B cell (primary cell): Measurements from ENCODE around the gene NOC4L. TPM values are rescaled to one million over a fixed set of nuclear protein-coding genes. Genes with fewer than 3 reads are reported as not detected.

Source experiments
- ATAC-seq: fragments of 200-7000 bp; cut with Tn5 transposase; one replicate; pipeline ENCODE4 v1.10.0; 2021; ENCODE audit warnings: low read depth, mild to moderate bottlenecking, moderate number of reproducible peaks, moderate library complexity
- CTCF ChIA-PET: fragments of 350-600 bp; sonication (Branson Sonifier 250); formaldehyde crosslinking; loops from one replicate; lab custom pipeline; 2021; ENCODE audit warnings: antibody characterized with exemption, inconsistent platforms; lab: Charles Lee
- POLR2A ChIA-PET: fragments of 350-600 bp; sonication (Branson Sonifier 250); formaldehyde crosslinking; loops from one replicate; lab custom pipeline; 2021; ENCODE audit warnings: antibody characterized with exemption; lab: Charles Lee
- DNase-seq: peaks from one replicate; pipeline ENCODE4 v3.0.0; 2013
- H2AFZ ChIP-seq: 2 replicates; pipeline ENCODE4 v1.6.1; 2012; ENCODE audit warnings: mild to moderate bottlenecking, low read depth, low read length; ENCODE audit not compliant: insufficient read depth, poor library complexity, severe bottlenecking
- H3K27ac ChIP-seq, 2 donors: 1 replicate in 1 of 2; 2 replicates in 1 of 2; pipeline ENCODE4 v1.5.1; 2012 to 2013; ENCODE audit warnings: low read length in 2 of 2, mild to moderate bottlenecking in 2 of 2, moderate library complexity in 1 of 2
- H3K27me3 ChIP-seq, 4 experiments: fragments of 200-600 bp in 1 of 4; sonication (generic) in 1 of 4; replicated peaks in 1 of 4; 1 replicate in 2 of 4; 2 replicates in 2 of 4; pipeline versions ENCODE4 v1.6.1 to v1.7.0; 2013 to 2016; ENCODE audit warnings: low read length in 3 of 4, mild to moderate bottlenecking in 2 of 4, mixed read lengths in 1 of 4, moderate library complexity in 1 of 4; ENCODE audit not compliant: insufficient read depth in 4 of 4, control insufficient read depth in 3 of 4; ENCODE audit errors: control extremely low read depth in 1 of 4
- H3K36me3 ChIP-seq, 2 experiments: replicated peaks in 1 of 2; 1 replicate in 1 of 2; 2 replicates in 1 of 2; pipeline versions ENCODE4 v1.6.1 to v1.7.1; 2013; ENCODE audit warnings: low read length in 1 of 2; ENCODE audit not compliant: insufficient read depth in 2 of 2, control insufficient read depth in 1 of 2; ENCODE audit errors: control extremely low read depth in 1 of 2, extremely low read depth in 1 of 2
- H3K4me1 ChIP-seq, 2 donors: fragments of 200-600 bp in 1 of 2; sonication (generic) in 1 of 2; 1 replicate in 1 of 2; 2 replicates in 1 of 2; pipeline versions ENCODE4 v1.5.1 to v1.6.1; 2013 to 2017; ENCODE audit warnings: low read length in 2 of 2; ENCODE audit not compliant: control insufficient read depth in 2 of 2, insufficient read depth in 2 of 2
- H3K4me2 ChIP-seq: replicated peaks from 2 replicates; pipeline ENCODE3; 2012; ENCODE audit warnings: mild to moderate bottlenecking, low read depth, low read length; ENCODE audit not compliant: poor library complexity, severe bottlenecking
- H3K4me3 ChIP-seq, 5 experiments: fragments of 200-600 bp in 1 of 5; sonication (generic) in 1 of 5; 1 replicate in 3 of 5; 2 replicates in 2 of 5; pipeline versions ENCODE4 v1.5.1 to v1.7.0; 2011 to 2016; ENCODE audit warnings: low read length in 4 of 5, mild to moderate bottlenecking in 4 of 5, low read depth in 2 of 5, control low read depth in 1 of 5, moderate library complexity in 1 of 5; ENCODE audit not compliant: insufficient read depth in 1 of 5; ENCODE audit errors: control extremely low read depth in 1 of 5, extremely low read depth in 1 of 5
- H3K79me2 ChIP-seq: fragments of 200-600 bp; sonication (generic); one replicate; pipeline ENCODE4 v1.6.0; 2016; ENCODE audit warnings: low read length; ENCODE audit not compliant: control insufficient read depth, insufficient read depth
- H3K9ac ChIP-seq: fragments of 200-600 bp; sonication (generic); 2 replicates; pipeline ENCODE4 v1.6.1; 2017; ENCODE audit warnings: mild to moderate bottlenecking, low read length, moderate library complexity
- H3K9me3 ChIP-seq, 3 donors: one replicate each; pipeline versions ENCODE4 v1.6.1 to v1.7.1; 2013; ENCODE audit warnings: low read length in 2 of 3; ENCODE audit not compliant: control insufficient read depth in 2 of 3, insufficient read depth in 1 of 3; ENCODE audit errors: control extremely low read depth in 1 of 3
- H4K20me1 ChIP-seq: 2 replicates; pipeline ENCODE4 v1.6.0; 2012; ENCODE audit warnings: mild to moderate bottlenecking, low read length; ENCODE audit not compliant: insufficient read depth, control insufficient read depth, poor library complexity, severe bottlenecking
- H3K27ac Mint-ChIP-seq: one replicate; pipeline ENCODE4 v1.8.0; 2021; ENCODE audit warnings: mixed read lengths
- H3K27me3 Mint-ChIP-seq: one replicate; pipeline ENCODE4 v1.8.0; 2021; ENCODE audit warnings: mixed read lengths
- H3K4me1 Mint-ChIP-seq: one replicate; pipeline ENCODE4 v1.8.0; 2021; ENCODE audit warnings: mixed read lengths
- H3K4me3 Mint-ChIP-seq: one replicate; pipeline ENCODE4 v1.8.0; 2021; ENCODE audit warnings: mixed read lengths
- H3K9me3 Mint-ChIP-seq: one replicate; pipeline ENCODE4 v1.8.0; 2022; ENCODE audit warnings: mixed read lengths; ENCODE audit not compliant: insufficient read depth
- EZH2 ChIP-seq: IDR thresholded peaks from 2 replicates; pipeline ENCODE4 v1.6.1; 2012; ENCODE audit warnings: borderline replicate concordance, low read depth, mild to moderate bottlenecking, moderate library complexity, low read length; ENCODE audit not compliant: insufficient read depth, poor library complexity, severe bottlenecking
- WGBS: methylation state at CpG from one replicate; pipeline ENCODE4 v1.1.5; 2013; ENCODE audit warnings: missing lambda C conversion rate; ENCODE audit not compliant: insufficient coverage; 5-methylcytosine and 5-hydroxymethylcytosine counted together
- intact Hi-C: fragments of 100-400 bp; cut with micrococcal nuclease; formaldehyde crosslinking; loops from one replicate; pipeline ENCODE4 v1.10.0; 2022
- polyA plus RNA-seq: library from polyadenylated mRNA; depleted of rRNA; stranded (reverse); fragments of >200 nt; gene quantifications from 2 replicates; pipeline ENCODE4 v1.2.3, GENCODE V29; 2012
- total RNA-seq, 2 donors: library from RNA; stranded (reverse); fragments of 120-200 nt in 1 of 2; gene quantifications; 1 replicate in 1 of 2; 2 replicates in 1 of 2; pipeline versions ENCODE4 v1.2.3 to v1.2.4, GENCODE V29; 2013 to 2022
- TF ChIP-seq, protein P1 (sequence below): fragments of 200-600 bp; IDR thresholded peaks from one replicate; pipeline ENCODE4 v1.8.0; 2022; ENCODE audit warnings: antibody characterized with exemption, mild to moderate bottlenecking

Gene NOC4L
- total and polyA plus RNA-seq, 2 donors (not counting 1 experiment from before 2014, with no cell fraction given): 13.1 to 21.9 TPM

DNA sequence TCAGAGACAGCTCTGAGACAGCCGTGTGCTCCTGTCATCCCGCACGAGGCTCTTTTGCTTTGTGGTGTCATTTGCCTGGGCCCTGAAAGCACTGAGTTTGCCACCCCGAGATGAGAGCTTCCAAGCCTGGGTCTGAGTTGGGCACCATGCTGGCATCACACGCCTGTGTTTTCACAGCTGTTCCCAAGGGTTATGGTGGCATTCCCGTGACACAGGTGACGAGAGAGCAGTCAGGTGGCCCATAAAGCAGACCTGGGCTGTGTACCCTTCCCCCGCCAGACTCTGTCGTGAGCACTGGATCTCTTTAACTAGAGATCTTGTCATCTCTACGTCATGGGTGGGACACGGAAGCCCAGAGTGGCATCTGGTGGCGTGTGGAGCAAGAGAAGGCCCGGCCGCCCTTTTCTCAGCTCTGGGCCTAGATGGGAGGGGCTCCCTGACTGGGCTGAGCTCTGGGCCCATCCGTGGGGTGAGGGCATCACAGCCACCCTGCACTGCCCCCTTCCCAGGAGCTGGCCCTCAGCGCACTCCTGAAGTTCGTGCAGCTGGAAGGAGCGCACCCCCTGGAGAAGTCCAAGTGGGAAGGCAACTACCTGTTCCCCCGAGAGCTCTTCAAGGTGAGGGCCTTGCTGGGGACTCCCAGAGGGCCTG, 2.6 kb downstream of the NOC4L start:
- CTCF ChIA-PET: no interaction called here
- no peaks in the 10 kb centered on the region for H3K9me3 Mint-ChIP-seq
- H3K9ac ChIP-seq: no peak overlapping the region

More for the DNA sequence above, 2.6 kb downstream of the NOC4L start:
- Histone ChIP-seq H3K4me2 (no peak overlapping the region), H4K20me1 (peaks cover 27% of the 10 kb centered on the region), H3K9me3 (no peaks in the 10 kb centered on the region), H3K27me3 (no peaks in the 10 kb centered on the region), H2AFZ (no peak overlapping the region), H3K4me1 (peaks cover 15 to 21% of the 10 kb centered on the region in 2 donors), H3K36me3 (peaks cover 0 to 31% of the 10 kb centered on the region in 2 experiments), H3K79me2 (peaks cover 51% of the 10 kb centered on the region), H3K4me3 (no peak overlapping the region), H3K27ac (no peak overlapping the region)
- intact Hi-C loops: loop anchor here (5.0 kb wide), 1 partner anchor 810 kb away; the partner anchor contains the start of gene ZNF605
- POLR2A ChIA-PET: no interaction called here
- H3K4me1 Mint-ChIP-seq: peaks cover 26% of the 10 kb centered on the region
- H3K27ac Mint-ChIP-seq: no peak overlapping the region
- DNase-seq (no peak), ATAC-seq (no peak)
- peak overlapping the region; percentile 23 for H3K4me3 Mint-ChIP-seq
- H3K27me3 Mint-ChIP-seq: no peaks in the 10 kb centered on the region
- 96% methylated on average over 19 of the region's 19 CpGs for WGBS
- TF ChIP-seq, protein P1, sequence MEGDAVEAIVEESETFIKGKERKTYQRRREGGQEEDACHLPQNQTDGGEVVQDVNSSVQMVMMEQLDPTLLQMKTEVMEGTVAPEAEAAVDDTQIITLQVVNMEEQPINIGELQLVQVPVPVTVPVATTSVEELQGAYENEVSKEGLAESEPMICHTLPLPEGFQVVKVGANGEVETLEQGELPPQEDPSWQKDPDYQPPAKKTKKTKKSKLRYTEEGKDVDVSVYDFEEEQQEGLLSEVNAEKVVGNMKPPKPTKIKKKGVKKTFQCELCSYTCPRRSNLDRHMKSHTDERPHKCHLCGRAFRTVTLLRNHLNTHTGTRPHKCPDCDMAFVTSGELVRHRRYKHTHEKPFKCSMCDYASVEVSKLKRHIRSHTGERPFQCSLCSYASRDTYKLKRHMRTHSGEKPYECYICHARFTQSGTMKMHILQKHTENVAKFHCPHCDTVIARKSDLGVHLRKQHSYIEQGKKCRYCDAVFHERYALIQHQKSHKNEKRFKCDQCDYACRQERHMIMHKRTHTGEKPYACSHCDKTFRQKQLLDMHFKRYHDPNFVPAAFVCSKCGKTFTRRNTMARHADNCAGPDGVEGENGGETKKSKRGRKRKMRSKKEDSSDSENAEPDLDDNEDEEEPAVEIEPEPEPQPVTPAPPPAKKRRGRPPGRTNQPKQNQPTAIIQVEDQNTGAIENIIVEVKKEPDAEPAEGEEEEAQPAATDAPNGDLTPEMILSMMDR: no peak
- no peak for TF ChIP-seq EZH2
